Colonic mucosa (tissue), 4 donors: ENCODE measurements around the gene CRKL. TPM values are rescaled to one million over a fixed set of nuclear protein-coding genes. Genes with fewer than 3 reads are reported as not detected.

Source experiments
- DNase-seq: peaks from one replicate; pipeline ENCODE4 v3.0.0-alpha.2; 2020
- H3K27ac ChIP-seq: fragments of 200-600 bp; one replicate; pipeline ENCODE4 v1.8.0; 2021
- H3K27me3 ChIP-seq: fragments of 200-600 bp; one replicate; pipeline ENCODE4 v1.8.0; 2021
- H3K36me3 ChIP-seq: fragments of 200-600 bp; one replicate; pipeline ENCODE4 v1.8.0; 2021
- H3K4me1 ChIP-seq: fragments of 200-600 bp; one replicate; pipeline ENCODE4 v1.8.0; 2021; ENCODE audit warnings: mild to moderate bottlenecking
- H3K4me3 ChIP-seq: fragments of 200-600 bp; one replicate; pipeline ENCODE4 v1.8.0; 2021
- H3K9ac ChIP-seq, 2 donors: one replicate each; pipeline ENCODE4 v1.7.0; 2013; ENCODE audit warnings: control low read depth in 2 of 2, low read depth in 2 of 2, low read length in 2 of 2
- H3K9me3 ChIP-seq: fragments of 200-600 bp; one replicate; pipeline ENCODE4 v1.8.0; 2021
- CTCF ChIP-seq: fragments of 200-600 bp; IDR thresholded peaks from one replicate; pipeline ENCODE4 v1.8.0; 2022; ENCODE audit warnings: antibody characterized with exemption, mild to moderate bottlenecking
- intact Hi-C: fragments of 100-400 bp; cut with DNase I; formaldehyde crosslinking; loops from one replicate; pipeline ENCODE4 v1.14.1; 2022
- total RNA-seq, 2 donors: library from RNA; stranded (reverse); fragmentation: NEBNext Ultra II Directional in 1 of 2; extraction: Animal tissue kit (Norgen Biotek cat#: 25700) in 1 of 2; gene quantifications; one replicate each; pipeline ENCODE4 v1.2.1, GENCODE V29; 2021
- donor health status: healthy.
- donor health status: DM: no; HTN: no; CAD: no.
- donor health status: DM: no; HTN: no; CAD: no.

CRKL gene
- total RNA-seq, 2 donors from 2014 or later: 63.6 to 82.5 TPM

GRCh38 chr22:20992056-20992442 lies 74.8 kb downstream of the CRKL start:
- H3K4me3 ChIP-seq: no peak overlapping the region
- no peaks in the 10 kb centered on the region for H3K4me1 ChIP-seq
- intact Hi-C loops: no loop called here
- no peak for DNase-seq
- H3K9me3 ChIP-seq: no peaks in the 10 kb centered on the region
- no peak overlapping the region for H3K9ac ChIP-seq
- H3K27me3 ChIP-seq: no peaks in the 10 kb centered on the region
- TF ChIP-seq CTCF: no peak
- H3K27ac ChIP-seq: no peak overlapping the region
- no peaks in the 10 kb centered on the region for H3K36me3 ChIP-seq

- Histone ChIP-seq H3K36me3 (no peaks in the 10 kb centered on the region), H3K4me3 (no peak overlapping the region), H3K4me1 (no peaks in the 10 kb centered on the region), H3K27ac (no peak overlapping the region), H3K9me3 (no peaks in the 10 kb centered on the region), H3K9ac (no peak overlapping the region), H3K27me3 (no peaks in the 10 kb centered on the region)
- intact Hi-C loops: no loop called here
- DNase-seq: no peak
- no peak for TF ChIP-seq CTCF
Observed at GRCh38 chr22:20992456-20993303, 75.5 kb downstream of the CRKL start.

GRCh38 chr22:20993304-20994127 lies 76.3 kb downstream of the CRKL start:
- intact Hi-C loops: no loop called here
- DNase-seq: no peak
- H3K36me3 ChIP-seq: no peaks in the 10 kb centered on the region
- H3K27ac ChIP-seq: no peak overlapping the region
- H3K4me3 ChIP-seq: no peak overlapping the region
- H3K27me3 ChIP-seq: no peaks in the 10 kb centered on the region
- H3K9me3 ChIP-seq: no peaks in the 10 kb centered on the region
- H3K9ac ChIP-seq: no peak overlapping the region
- H3K4me1 ChIP-seq: no peaks in the 10 kb centered on the region
- TF ChIP-seq CTCF: no peak

GRCh38 chr22:20994128-20994901 lies 77.1 kb downstream of the CRKL start:
- no peaks in the 10 kb centered on the region for H3K27me3 ChIP-seq
- no peak overlapping the region for H3K4me3 ChIP-seq
- H3K4me1 ChIP-seq: no peaks in the 10 kb centered on the region
- no peak overlapping the region for H3K9ac ChIP-seq
- DNase-seq: no peak
- no peaks in the 10 kb centered on the region for H3K9me3 ChIP-seq
- intact Hi-C loops: no loop called here
- peaks cover under 1% of the 10 kb centered on the region for H3K36me3 ChIP-seq
- TF ChIP-seq CTCF: no peak
- H3K27ac ChIP-seq: no peak overlapping the region

GRCh38 chr22:20994902-20995241 lies 77.7 kb downstream of the CRKL start:
- Histone ChIP-seq H3K36me3 (peaks cover 6% of the 10 kb centered on the region), H3K9ac (no peak overlapping the region), H3K4me1 (no peaks in the 10 kb centered on the region), H3K9me3 (no peaks in the 10 kb centered on the region), H3K27ac (no peak overlapping the region), H3K4me3 (no peak overlapping the region), H3K27me3 (no peaks in the 10 kb centered on the region)
- no peak for DNase-seq
- intact Hi-C loops: no loop called here
- TF ChIP-seq CTCF: no peak
